Skeletal muscle cell (primary cell): ENCODE results near the gene GOLGA8J.
"Not testable (repeated sequence)": the region's sequence is repeated elsewhere in the genome, so short reads cannot be mapped to it uniquely, and the experiment has no call there.

Experiments
- DNase-seq: peaks from one replicate; pipeline ENCODE4 v3.0.0-alpha.2; 2010; ENCODE audit warnings: low read depth
- H3K4me3 ChIP-seq: 2 replicates; pipeline ENCODE4 v1.5.1; 2011; ENCODE audit warnings: low read depth, mild to moderate bottlenecking, control low read depth, low read length, moderate library complexity

GOLGA8J gene, protein sequence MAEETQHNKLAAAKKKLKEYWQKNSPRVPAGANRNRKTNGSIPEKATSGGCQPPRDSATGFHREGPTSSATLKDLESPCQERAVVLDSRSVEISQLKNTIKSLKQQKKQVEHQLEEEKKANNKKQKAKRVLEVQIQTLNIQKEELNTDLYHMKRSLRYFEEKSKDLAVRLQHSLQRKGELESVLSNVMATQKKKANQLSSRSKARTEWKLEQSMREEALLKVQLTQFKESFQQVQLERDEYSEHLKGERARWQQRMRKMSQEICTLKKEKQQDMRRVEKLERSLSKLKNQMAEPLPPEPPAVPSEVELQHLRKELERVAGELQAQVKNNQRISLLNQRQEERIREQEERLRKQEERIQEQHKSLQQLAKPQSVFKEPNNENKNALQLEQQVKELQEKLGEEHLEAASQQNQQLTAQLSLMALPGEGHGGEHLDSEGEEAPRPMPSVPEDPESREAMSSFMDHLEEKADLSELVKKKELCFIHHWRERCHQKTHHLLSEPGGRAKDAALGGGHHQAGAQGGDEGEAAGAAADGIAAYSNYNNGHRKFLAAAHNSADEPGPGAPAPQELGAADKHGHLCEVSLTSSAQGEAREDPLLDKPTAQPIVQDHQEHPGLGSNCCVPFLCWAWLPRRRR

DNA sequence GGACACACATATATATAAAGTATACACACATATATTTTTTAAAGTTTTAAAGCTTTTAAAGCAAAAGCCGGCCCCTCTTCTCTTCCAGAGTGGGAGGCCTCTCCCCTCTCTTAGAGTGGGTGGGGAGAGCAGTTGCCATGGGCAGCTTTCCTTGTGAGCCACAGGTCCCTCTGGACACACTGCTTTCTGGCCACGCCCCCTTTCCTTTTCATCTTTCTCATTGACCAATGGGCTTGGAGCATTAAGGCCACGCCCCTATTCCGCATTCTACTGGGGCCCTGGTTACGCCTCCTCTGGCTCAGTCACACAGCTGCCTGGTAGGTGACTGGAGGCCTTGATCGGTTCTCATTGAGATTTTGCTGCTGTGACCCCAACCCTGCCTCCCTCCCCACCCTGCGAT is at the start of gene GOLGA8J:
Gene GOLGA8J, plus strand, starts transcription at position 301 of the 400 bp plus-strand sequence. Its CDS starts 98 bp downstream, at position 399.
- not testable (repeated sequence) for H3K4me3 ChIP-seq, DNase-seq

DNA sequence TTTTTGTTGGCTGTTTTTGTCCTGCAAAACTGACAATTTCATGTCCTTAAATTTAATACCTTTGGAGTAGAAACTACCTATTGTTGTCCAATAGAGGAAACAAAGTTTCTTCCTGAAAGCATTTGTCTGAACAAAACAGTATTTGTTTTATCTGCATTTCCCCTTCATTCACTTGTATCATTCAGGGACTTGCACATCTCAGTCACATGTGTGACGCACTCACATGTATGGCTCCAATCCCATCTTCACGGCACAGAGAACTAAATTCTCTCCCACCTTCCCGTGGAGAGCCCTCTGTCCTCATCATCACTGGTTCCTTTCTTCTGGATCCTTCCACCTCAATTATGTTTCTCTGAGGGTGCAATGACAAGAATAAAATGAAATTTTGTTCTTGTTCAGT is 49.5 kb upstream of the GOLGA8J start:
- DNase-seq = no peak
- no peak overlapping the region for H3K4me3 ChIP-seq

DNA sequence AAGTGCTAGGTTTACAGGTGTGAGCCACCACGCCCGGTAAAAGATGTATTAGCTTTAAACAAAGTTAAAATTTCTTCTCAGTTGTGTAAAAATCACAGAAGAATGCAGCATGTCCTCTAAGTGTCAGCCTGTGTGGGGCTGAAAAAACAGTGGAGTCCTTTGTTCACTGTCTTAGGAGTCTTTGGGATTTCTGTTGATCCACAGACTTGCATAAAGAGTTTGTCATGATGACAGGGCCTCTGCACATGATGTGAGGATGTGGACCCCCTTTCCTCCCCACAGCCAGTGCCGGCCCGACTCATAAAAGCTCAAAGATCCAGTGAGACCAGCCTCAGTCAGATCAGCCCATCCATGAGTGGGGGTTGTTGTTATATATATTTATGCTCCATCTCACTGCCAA is 49.0 kb upstream of the GOLGA8J start:
- DNase-seq = no peak
- H3K4me3 ChIP-seq = no peak overlapping the region

DNA sequence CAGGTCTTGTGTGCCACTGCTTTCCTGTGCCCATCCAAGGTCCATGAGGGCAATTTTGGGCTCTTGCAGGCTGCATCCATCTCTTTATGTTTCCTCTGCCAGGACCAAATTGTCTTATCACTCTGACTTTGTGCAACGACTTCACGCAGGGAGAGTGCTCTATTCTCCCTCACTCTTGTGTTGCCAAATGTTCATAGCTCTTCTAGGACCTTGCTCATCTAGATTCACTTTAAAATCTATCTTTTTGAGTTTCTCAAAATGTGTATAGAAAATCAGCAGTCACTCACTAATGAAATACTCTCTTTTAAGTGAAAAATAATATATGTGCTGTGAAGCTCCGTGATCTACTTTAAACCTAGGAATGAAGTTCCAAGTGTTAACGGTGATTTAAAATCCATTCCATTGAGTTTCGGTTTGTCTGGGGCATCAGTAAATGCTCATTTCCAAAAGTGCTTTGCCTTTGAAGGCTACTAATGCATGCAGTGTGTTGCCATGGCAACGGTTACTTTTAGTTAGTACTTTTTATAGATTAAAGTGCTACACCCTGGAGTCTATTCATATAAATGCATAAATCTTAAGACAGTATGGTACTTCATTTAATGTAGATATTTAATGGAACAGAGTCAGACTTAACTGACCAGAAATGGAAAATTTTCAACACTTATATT is 46.6 kb upstream of the GOLGA8J start:
- DNase-seq = no peak
- H3K4me3 ChIP-seq = no peak overlapping the region

DNA sequence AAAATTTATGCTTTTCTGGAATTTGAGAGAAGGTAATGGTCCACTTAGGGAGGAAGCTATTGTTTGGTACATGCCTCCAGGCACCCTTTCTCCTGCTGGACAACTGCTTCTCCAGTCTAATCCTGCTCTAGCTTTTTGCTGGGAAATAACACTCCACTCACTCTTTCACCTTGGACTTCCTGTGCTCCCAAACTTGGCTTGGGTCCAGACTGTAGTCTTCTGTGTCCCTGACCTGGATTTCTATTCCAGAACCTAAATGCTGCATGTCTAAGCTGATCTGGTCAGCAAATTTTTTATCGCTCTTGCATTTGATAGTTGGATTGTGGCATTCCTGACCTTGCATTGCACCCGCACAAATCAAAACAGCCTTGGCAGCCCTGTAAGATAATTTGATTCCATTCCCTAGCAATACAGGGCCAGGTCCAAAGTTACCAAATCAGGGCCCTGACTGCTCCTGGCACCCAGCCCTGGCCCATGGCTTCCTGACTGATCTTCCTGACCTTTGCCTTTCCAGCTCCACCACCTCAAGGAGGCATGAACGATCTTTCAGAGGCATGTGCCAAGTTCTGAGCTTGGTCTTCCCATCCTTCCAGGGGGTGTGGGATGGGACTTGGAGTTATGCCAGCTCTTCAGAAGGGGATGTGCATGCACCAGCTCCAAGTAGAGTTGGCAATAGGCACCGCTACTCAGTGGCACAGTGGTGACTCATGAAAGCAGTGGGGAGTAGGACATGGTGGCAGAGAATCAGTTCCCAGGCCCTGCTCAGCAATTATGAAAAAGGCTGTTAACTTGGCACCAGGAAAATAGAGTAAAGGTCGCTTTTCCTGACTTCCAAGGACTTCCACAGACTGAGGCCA is 43.9 kb upstream of the GOLGA8J start:
- no peak overlapping the region for H3K4me3 ChIP-seq
- no peak for DNase-seq

DNA sequence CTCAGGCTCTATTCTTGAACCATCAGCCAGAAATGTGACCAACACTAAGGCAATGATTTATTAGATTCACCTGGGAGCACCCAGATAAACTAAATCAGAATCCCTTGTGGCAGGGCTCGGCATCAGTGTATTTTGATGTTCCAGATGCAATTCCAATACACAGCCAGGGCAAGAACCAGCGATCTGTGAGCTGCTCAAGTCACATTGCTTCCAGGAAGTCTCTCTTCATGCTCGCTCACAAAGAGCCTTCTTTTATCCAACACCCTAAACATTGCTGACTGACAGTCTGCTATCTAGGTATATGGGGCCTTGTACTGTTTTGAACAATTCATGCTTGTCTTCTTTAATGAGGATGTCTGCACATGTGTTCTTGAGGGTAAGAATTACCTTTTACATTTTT is 40.9 kb upstream of the GOLGA8J start:
- H3K4me3 ChIP-seq = no peak overlapping the region
- DNase-seq = no peak

DNA sequence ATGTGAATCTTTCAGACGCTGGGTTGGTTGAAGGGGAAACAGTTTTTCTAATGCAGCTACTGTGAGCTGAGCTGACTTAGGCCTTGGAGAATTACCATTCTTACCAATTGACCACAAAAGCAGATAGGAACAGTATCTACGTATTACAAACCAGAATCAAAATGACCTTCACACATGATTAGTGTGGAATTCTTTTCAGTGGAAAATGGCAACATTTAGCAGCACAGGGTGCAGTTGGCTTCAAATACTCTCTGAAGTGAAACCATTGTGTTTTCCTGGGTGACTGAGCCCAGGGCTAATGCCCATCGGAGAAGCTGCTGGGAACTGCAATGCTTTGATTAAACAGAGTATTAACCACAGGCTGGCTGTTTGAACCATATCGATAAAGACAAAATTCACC is 40.2 kb upstream of the GOLGA8J start:
- no peak for DNase-seq
- no peak overlapping the region for H3K4me3 ChIP-seq

DNA sequence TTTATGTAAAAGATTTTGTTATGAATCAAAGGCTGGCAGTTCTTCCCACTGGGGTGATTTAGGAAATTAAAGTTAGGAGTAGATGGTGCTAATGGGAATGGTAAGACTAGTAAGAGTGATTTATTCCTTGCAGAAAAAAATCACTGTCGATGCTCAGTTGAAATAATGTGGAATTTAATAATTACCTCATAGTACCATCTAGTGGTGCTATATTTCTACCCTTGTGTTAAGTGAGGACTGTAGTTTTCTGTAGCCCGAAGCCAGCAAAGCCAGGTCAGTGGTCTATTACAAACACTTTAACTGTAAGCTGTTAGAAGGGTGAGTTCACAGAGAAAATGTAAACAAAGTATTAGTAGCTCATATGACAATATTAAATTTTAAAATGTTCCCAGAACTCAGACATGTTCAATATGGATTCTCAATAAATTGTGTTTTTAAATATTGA is 39.5 kb upstream of the GOLGA8J start:
- DNase-seq = no peak
- H3K4me3 ChIP-seq = no peak overlapping the region

DNA sequence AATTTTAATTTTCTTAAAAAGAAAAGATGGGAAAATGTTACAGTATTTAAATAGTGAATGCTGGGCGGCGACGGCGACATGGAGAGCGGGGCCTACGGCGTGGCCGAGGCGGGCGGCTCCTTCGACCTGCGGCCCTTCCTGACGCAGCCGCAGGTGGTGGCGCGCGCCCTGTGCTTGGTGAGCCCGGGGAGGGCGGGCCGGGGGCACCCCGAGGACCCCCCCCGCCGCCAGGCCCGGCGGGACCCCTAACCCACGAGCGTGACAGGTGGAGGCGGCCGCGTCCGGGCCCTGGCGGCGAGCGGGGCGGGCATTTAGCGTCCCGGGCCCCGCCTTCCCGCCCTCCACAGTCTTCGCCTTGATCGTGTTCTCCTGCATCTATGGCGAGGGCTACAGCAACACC is 38.4 kb upstream of the GOLGA8J start:
- DNase-seq = no peak
- no peak overlapping the region for H3K4me3 ChIP-seq

DNA sequence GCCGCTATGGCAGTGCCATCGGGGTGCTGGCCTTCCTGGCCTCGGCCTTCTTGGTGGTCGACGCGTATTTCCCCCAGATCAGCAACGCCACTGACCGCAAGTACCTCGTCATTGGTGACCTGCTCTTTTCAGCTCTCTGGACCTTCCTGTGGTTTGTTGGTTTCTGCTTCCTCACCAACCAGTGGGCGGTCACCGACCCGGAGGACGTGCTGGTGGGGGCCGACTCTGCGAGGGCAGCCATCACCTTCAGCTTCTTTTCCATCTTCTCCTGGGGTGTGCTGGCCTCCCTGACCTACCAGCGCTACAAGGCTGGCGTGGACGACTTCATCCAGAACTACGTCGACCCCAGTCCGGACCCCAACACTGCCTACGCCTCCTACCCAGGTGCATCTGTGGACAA is 37.9 kb upstream of the GOLGA8J start:
- not testable (repeated sequence) for DNase-seq, H3K4me3 ChIP-seq

DNA sequence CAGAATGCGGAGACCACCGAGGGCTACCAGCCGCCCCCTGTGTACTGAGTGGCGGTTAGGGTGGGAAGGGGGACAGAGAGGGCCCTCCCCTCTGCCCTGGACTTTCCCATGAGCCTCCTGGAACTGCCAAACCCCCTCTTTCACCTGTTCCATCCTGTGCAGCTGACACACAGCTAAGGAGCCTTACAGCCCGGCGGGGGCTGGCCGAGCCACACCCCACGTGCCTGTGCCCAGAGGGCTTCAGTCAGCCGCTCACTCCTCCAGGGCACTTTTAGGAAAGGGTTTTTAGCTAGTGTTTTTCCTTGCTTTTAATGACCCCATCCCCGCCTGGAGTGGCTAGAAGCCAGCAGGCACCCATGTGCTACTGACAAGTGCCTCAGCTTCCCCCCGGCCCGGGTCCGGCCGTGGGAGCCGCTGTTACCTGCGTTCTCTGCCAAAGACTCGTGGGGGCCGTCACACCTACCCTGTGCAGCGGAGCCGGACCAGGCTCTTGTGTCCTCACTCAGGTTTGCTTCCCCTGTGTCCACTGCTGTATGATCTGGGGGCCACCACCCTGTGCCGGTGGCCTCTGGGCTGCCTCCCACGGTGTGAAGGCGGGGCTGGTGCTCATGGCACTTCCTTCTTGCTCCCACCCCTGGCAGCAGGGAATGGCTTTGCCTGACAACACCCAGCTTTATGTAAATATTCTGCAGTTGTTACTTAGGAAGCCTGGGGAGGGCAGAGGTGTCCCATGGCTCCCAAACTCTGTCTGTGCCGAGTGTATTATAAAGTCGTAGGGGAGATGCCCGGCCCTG is 37.3 kb upstream of the GOLGA8J start:
- DNase-seq = not testable (repeated sequence)

DNA sequence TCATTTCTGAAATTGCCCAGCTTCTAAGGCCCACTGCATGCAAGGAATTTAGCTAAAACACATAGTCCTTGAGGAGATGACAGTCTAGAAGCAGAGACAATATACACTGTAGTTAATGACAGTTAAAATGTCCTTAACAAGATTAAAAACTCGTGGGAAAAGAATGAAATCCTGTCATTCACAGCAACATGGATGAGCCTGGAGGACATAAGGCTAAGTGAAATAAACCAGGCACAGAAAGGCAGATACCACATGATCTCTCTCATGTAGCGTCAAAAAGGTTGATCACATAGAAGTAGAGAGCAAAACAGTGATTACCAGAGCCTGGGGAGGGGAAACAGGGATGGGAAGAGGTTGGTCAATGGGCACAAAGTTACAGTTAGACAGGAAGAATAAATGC is 36.3 kb upstream of the GOLGA8J start:
- DNase-seq = no peak

More for the DNA sequence above, 37.3 kb upstream of the GOLGA8J start:
- not testable (repeated sequence) for H3K4me3 ChIP-seq

DNA sequence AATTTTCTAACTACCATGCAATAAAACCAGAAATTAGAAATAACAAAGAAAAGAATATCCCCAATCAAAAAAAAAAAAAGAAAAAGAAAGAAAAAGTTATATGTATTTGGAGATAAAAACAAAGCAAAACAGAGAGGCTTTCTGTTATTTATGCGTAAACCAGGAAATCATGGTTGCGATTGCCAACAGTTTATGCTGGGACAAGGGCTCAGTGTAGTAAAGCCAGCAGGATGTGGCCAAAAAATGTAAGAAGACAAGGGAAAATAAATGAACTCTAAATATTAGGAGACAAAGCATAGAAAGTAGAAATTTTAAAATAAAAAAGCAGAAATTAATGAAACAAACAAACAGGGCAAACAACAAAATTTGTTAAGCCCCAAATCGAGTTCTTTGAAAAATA is 27.2 kb upstream of the GOLGA8J start:
- no peak for DNase-seq
- H3K4me3 ChIP-seq = no peak overlapping the region

More for the DNA sequence above, 36.3 kb upstream of the GOLGA8J start:
- no peak overlapping the region for H3K4me3 ChIP-seq

DNA sequence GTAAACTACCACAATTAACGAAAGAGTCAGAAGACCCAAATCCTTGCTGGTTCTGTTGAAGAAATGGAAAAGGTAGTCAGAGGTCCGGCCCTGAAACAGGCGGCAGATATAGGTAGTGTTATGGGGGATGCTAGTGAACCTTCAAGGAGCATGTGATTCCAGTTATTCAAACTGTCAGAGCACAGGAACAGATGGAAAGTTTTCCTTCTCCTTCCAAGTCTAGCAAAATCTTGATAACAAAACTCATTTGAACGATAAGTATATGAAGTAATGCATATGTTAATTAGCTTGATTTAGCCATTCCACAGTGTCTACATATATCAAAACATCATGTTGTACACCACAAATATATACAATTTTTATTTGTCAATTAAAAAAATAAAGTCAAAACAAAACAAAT is 26.6 kb upstream of the GOLGA8J start:
- DNase-seq = no peak
- H3K4me3 ChIP-seq = no peak overlapping the region

DNA sequence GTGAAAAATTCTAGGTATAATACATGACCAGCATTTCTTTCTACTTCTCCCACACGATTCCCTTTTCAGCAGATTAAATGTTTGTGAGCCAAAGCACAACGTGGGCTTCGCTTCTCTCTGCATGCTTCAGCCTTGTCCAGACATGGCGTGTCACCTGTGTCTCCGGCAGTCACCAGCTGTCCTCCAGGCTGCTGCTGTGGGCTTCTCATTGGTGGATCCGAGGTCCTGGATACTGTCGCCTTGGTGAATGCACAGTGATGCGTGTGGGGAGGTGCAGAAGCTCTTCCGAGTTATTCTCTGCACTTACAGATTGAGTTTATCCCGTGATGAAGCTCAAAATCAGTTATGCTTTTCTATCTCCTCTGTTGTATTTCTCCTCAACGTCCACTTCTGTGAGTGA is 23.0 kb upstream of the GOLGA8J start:
- H3K4me3 ChIP-seq = no peak overlapping the region
- no peak for DNase-seq

DNA sequence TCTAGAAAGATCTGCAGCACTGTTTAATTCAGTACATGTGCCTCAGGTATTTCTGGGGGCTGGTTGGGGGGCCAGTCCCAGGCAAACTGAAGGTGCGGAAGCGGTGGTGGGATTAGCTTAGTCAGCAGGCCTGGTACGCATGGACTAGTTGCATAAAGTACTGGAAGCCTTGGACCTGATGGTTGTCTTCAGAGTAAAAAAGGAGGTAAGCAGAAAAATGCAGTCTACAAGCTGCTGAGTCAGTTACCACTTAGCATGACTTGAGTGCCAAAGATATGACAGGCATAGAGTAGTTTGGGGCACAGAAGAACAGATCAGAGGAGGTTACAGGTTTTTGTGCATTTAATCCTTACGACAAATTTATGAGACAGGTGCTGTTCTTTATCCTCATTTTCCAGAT is 19.9 kb upstream of the GOLGA8J start:
- DNase-seq = no peak
- H3K4me3 ChIP-seq = no peak overlapping the region

DNA sequence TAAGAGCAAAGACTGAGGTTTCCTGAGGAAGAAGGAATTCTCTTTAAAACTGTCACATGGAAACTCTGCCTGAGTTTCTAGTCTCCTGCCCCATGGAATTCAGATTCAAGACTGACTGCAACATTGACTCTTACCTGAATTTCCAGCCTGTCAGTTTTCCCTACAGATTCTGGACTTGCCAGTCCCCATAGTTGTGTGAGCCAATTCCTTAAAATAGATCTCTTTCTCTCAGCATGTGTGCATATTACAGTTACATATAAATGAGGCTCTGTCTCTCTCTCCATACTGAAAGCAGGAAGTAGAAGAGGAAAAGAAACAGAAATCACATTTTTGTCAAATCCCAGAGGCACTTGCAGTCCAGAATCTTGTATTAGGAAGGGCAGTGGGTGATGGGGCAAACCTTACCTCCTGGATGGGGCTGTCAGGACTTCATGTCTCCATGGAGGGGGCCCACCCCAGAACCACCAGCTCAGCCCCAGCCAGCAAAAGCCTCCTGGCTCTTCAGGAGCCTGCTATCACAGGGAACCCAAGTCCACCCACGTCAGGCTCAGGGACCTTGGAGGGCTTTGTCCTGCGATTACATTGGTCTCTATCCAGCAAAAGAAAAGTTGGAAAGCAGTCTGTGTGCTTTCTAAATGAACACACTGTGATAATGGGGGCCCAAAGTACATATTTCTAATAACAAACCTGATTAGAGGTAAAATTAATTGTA is 18.8 kb upstream of the GOLGA8J start:
- no peak overlapping the region for H3K4me3 ChIP-seq
- DNase-seq = no peak
